PC-9 (cell line): ENCODE measurements around the gene IVL. TPM values are rescaled to one million over a fixed set of nuclear protein-coding genes. Genes with fewer than 3 reads are reported as not detected.

Experiments
- BruUV-seq: library from RNA; stranded (reverse); fragments of 400-500 nt; replicated peaks from 2 replicates; lab custom pipeline; 2021; lab: Mats Ljungman, UMichigan
- CTCF ChIA-PET: fragments of 300-600 bp; sonication (Branson Sonifier 250); formaldehyde crosslinking; loops from one replicate; lab custom pipeline; 2022; ENCODE audit warnings: antibody characterized with exemption; lab: Charles Lee
- POLR2A ChIA-PET: fragments of 300-600 bp; sonication (Branson Sonifier 250); formaldehyde crosslinking; loops from one replicate; lab custom pipeline; 2022; ENCODE audit warnings: antibody characterized with exemption; ENCODE audit not compliant: unreplicated experiment; lab: Charles Lee
- DNase-seq, 2 experiments: peaks; one replicate each; pipeline versions ENCODE4 v3.0.0 to v3.0.0-alpha.2; 2015 to 2022; ENCODE audit warnings: mixed read lengths in 1 of 2
- H2AFZ ChIP-seq: fragments of 200-600 bp; sonication (generic); 2 replicates; pipeline ENCODE4 v1.8.1; 2017; ENCODE audit warnings: antibody characterized with exemption
- H3F3A ChIP-seq: fragments of 200-600 bp; sonication (generic); 2 replicates; pipeline ENCODE4 v1.8.1; 2017; ENCODE audit warnings: antibody characterized with exemption, mild to moderate bottlenecking, low read depth; ENCODE audit not compliant: insufficient read depth
- H3K27ac ChIP-seq: fragments of 200-600 bp; sonication (generic); 2 replicates; pipeline ENCODE4 v1.6.1; 2016; ENCODE audit warnings: mixed run types
- H3K27me3 ChIP-seq: fragments of 200-600 bp; sonication (generic); 2 replicates; pipeline ENCODE4 v1.6.1; 2016; ENCODE audit warnings: low read depth, mixed run types; ENCODE audit not compliant: insufficient read depth
- H3K36me3 ChIP-seq: fragments of 200-600 bp; sonication (generic); 2 replicates; pipeline ENCODE4 v1.6.1; 2016; ENCODE audit warnings: low read depth, mixed run types
- H3K4me1 ChIP-seq: fragments of 200-600 bp; sonication (generic); replicated peaks from 2 replicates; pipeline ENCODE4 v1.6.1; 2016; ENCODE audit warnings: mixed run types; ENCODE audit not compliant: insufficient read depth
- H3K4me2 ChIP-seq: fragments of 200-600 bp; sonication (generic); 2 replicates; pipeline ENCODE4 v1.6.1; 2017; ENCODE audit warnings: mixed run types
- H3K4me3 ChIP-seq: fragments of 200-600 bp; sonication (generic); 2 replicates; pipeline ENCODE4 v1.6.1; 2016; ENCODE audit warnings: mixed run types
- H3K79me2 ChIP-seq: fragments of 200-600 bp; sonication (generic); 2 replicates; pipeline ENCODE4 v1.6.1; 2017; ENCODE audit warnings: low read depth, mixed run types
- H3K9me2 ChIP-seq: fragments of 200-600 bp; sonication (generic); 2 replicates; pipeline ENCODE4 v1.8.1; 2017; ENCODE audit warnings: mild to moderate bottlenecking; ENCODE audit not compliant: insufficient read depth
- H3K9me3 ChIP-seq: fragments of 200-600 bp; sonication (generic); 2 replicates; pipeline ENCODE4 v1.8.1; 2016; ENCODE audit warnings: low read depth; ENCODE audit not compliant: insufficient read depth
- H4K20me1 ChIP-seq: fragments of 200-600 bp; sonication (generic); 2 replicates; pipeline ENCODE4 v1.8.1; 2017; ENCODE audit not compliant: insufficient read depth
- EZH2 ChIP-seq: fragments of 200-600 bp; sonication (generic); IDR thresholded peaks from 2 replicates; pipeline ENCODE4 v1.8.0; 2017; ENCODE audit warnings: antibody characterized with exemption, low read depth
- intact Hi-C: fragments of 100-400 bp; cut with micrococcal nuclease; formaldehyde crosslinking; loops from one replicate; pipeline ENCODE4 v1.10.0; 2022; ENCODE audit not compliant: unreplicated experiment
- total RNA-seq: library from RNA; stranded (reverse); gene quantifications from 2 replicates; pipeline ENCODE4 v1.2.3, GENCODE V29; 2021
- TF ChIP-seq, protein P1 (sequence below): fragments of 200-600 bp; sonication (generic); conservative IDR thresholded peaks from 2 replicates; pipeline ENCODE4 v1.6.1; 2017; ENCODE audit warnings: mixed run types, antibody characterized with exemption, mild to moderate bottlenecking, moderate library complexity

IVL gene
- total RNA-seq, 1 experiment from 2014 or later = not detected

DNA sequence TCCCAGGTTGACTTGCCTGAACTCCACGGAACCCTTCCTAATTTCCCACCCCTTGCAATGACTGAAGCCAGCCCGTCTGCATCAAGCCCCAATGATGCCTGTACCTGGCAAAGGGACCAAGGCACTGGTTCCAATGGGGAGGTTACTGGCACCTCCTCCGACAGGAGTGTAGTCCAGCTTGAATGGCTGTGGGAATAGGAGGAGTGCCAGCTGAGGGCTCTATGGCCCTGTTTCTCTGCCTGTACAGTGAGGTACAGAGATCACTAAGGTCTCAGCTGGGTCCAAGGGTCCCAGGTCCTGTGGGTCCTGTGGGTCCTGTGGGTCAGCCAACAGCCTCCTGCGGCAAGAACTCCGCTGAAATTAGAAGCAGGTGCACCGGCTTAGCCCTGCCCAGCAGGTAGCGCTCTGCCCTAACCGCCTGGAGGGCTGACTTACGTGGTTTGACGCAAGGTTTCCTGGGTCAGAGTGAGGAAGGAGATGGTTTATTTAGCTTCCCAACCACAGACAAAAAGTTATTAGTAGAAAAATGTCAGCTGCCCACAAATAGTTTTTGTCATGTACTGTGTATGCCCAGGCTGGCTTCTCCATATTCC, 52.2 kb downstream of the IVL start:
- Histone ChIP-seq H3K4me3 (no peak overlapping the region), H3K79me2 (no peaks in the 10 kb centered on the region), H3K9me2 (no peaks in the 10 kb centered on the region), H2AFZ (no peak overlapping the region), H3K9me3 (no peaks in the 10 kb centered on the region), H3K36me3 (no peaks in the 10 kb centered on the region), H3F3A (peaks cover 10% of the 10 kb centered on the region; the same call in 1 of the 2 replicates), H3K4me1 (peaks cover 23% of the 10 kb centered on the region), H3K27ac (no peak overlapping the region), H3K27me3 (no peaks in the 10 kb centered on the region), H3K4me2 (no peak overlapping the region), H4K20me1 (no peaks in the 10 kb centered on the region)
- no TSS peak for BruUV-seq
- TF ChIP-seq, protein P1, sequence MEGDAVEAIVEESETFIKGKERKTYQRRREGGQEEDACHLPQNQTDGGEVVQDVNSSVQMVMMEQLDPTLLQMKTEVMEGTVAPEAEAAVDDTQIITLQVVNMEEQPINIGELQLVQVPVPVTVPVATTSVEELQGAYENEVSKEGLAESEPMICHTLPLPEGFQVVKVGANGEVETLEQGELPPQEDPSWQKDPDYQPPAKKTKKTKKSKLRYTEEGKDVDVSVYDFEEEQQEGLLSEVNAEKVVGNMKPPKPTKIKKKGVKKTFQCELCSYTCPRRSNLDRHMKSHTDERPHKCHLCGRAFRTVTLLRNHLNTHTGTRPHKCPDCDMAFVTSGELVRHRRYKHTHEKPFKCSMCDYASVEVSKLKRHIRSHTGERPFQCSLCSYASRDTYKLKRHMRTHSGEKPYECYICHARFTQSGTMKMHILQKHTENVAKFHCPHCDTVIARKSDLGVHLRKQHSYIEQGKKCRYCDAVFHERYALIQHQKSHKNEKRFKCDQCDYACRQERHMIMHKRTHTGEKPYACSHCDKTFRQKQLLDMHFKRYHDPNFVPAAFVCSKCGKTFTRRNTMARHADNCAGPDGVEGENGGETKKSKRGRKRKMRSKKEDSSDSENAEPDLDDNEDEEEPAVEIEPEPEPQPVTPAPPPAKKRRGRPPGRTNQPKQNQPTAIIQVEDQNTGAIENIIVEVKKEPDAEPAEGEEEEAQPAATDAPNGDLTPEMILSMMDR = no peak
- TF ChIP-seq EZH2 = no peak
- intact Hi-C loops = no loop called here
- ChIA-PET POLR2A (no interaction called here), CTCF (no interaction called here)
- no peak for DNase-seq

Other genes with a start within 250 kb of the IVL start
- gene LCE2D, start 245.2 kb upstream of the IVL start, total RNA-seq = not detected in 2 replicates
- not detected in 2 replicates for gene LCE2C, start 233.3 kb upstream of the IVL start, total RNA-seq
- not detected in 2 replicates for gene LCE2B, start 222.4 kb upstream of the IVL start, total RNA-seq
- gene LCE2A, start 210.2 kb upstream of the IVL start, total RNA-seq = not detected in 2 replicates
- gene LCE4A, start 200.4 kb upstream of the IVL start, total RNA-seq = not detected in 2 replicates
- not detected in 2 replicates for gene KPRP, start 150.5 kb upstream of the IVL start, total RNA-seq
- gene LCE1F, start 133.4 kb upstream of the IVL start, total RNA-seq = not detected in 2 replicates
- not detected in 2 replicates for gene LCE1E, start 122.3 kb upstream of the IVL start, total RNA-seq
- not detected in 2 replicates for gene LCE1D, start 111.8 kb upstream of the IVL start, total RNA-seq
- not detected in 2 replicates for gene LCE1C, start 101.9 kb upstream of the IVL start, total RNA-seq
- gene LCE1B, start 96.6 kb upstream of the IVL start, total RNA-seq = not detected in 2 replicates
- not detected in 2 replicates for gene LCE1A, start 81.1 kb upstream of the IVL start, total RNA-seq
- gene LCE6A, start 65.7 kb upstream of the IVL start, total RNA-seq = not detected in 2 replicates
- not detected in 2 replicates for gene LCE7A, start 48.5 kb upstream of the IVL start, total RNA-seq
- not detected in 2 replicates for gene SMCP, start 30.2 kb upstream of the IVL start, total RNA-seq
- gene SPRR5, start 38.7 kb downstream of the IVL start, total RNA-seq = not detected in 2 replicates
- gene SPRR4, start 62.1 kb downstream of the IVL start, total RNA-seq = not detected in 2 replicates
- not detected in 2 replicates for gene SPRR1A, start 75.5 kb downstream of the IVL start, total RNA-seq
- 0.57 TPM in 1 of 2 replicates, not detected in the other for gene SPRR3, start 93.2 kb downstream of the IVL start, total RNA-seq
- gene SPRR1B, start 122.7 kb downstream of the IVL start, total RNA-seq = not detected in 2 replicates
- not detected in 2 replicates for gene SPRR2D, start 132.6 kb downstream of the IVL start, total RNA-seq
- gene SPRR2A, start 149.0 kb downstream of the IVL start, total RNA-seq = not detected in 2 replicates
- not detected in 2 replicates for gene SPRR2B, start 163.1 kb downstream of the IVL start, total RNA-seq
- not detected in 2 replicates for gene SPRR2E, start 186.0 kb downstream of the IVL start, total RNA-seq
- not detected in 2 replicates for gene SPRR2F, start 205.0 kb downstream of the IVL start, total RNA-seq
- gene SPRR2G, start 242.3 kb downstream of the IVL start, total RNA-seq = not detected in 2 replicates